Activated effector memory CD4-positive, alpha-beta T cell treated with Interleukin-2 at 50 U/mL for 16 hours (primary cell): ENCODE data around the gene ZNF80.
"Not testable (repeated sequence)": the region's sequence is repeated elsewhere in the genome, so short reads cannot be mapped to it uniquely, and the experiment has no call there.

Experiments used
- DNase-seq: peaks from one replicate; pipeline ENCODE4 v3.0.0-alpha.2; 2020

ZNF80 gene

DNA sequence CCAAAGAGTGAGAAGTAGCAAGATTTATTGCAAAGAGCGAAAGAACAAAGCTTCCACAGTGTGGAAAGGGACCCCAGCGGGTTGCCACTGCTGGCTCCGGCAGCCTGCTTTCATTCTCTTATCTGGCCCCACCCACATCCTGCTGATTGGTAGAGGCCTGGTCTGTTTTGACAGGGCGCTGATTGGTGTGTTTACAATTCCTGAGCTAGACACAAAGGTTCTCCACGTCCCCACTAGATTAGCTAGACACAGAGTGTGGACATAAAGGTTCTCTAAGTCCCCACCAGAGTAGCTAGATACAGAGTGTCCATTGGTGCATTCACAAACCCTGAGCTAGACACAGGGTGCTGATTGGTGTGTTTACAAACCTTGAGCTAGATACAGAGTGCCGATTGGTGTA is at the start of gene ZNF80:
Gene ZNF80, minus strand, starts transcription at position 101 of the 400 bp plus-strand sequence. CDS start 504 bp downstream, outside the sequence.
- DNase-seq = not testable (repeated sequence)

DNA sequence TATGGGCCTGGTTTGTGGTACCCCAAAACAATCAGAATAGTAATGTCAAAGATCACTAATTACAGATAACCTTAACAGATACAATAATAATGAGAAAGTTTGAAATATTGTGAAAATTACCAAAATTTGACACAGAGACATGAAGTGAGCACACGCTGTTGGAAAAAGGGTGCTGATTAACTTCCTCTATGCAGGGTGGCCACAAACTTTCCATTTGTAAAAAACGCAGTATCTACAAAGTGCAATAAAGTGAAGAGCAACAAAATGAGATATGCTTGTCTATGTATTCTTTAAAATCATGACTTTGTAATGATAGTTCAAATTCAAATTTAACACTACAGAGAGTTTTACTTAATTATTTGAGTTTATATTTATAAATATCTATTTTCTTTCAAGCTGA is 48.9 kb upstream of the ZNF80 start:
- no peak for DNase-seq

DNA sequence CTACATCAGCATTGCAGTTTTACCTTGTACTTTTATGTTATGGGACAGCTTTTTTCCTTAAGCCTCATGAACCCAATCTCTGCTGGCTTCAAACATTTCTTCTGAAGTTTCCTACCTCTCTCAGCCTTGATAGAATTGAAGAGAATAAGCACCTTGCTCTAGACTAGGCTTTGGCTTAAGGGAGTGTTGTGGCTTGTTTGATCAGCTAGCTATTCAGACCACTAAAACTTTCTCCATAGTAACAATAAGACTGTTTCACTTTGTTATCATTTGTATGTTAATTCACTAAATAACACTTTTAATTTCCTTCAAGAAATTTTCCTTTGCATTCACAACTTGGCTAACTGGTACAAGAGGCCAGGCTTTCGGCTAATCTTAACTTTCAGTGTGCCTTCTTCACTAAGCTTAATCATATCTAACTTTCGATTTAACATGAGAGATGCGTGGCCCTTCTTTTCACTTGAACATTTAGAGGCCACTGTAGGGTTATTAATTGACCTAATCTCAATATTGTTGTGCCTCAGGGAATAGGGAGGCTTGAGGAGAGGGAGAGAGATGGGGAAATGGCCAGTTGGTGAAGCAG is 48.4 kb upstream of the ZNF80 start:
- no peak for DNase-seq

DNA sequence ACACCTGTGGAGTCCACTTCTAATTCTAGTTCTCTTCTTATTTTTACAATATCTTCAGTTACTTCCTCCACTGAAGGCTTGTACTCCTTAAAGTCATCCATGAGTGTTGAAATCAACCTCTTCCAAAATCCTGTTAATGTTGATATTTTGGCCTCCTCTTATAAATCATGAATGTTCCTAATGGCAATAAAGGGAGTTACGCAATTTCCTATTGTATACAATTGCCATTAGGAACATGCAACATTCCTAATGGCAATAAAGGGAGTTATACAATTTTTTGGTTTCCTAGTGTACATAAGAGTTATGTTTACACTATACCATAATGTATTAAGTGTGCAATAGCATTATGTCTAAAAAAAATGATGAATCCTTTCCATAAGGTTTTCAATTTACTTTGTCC is 47.3 kb upstream of the ZNF80 start:
- no peak for DNase-seq

DNA sequence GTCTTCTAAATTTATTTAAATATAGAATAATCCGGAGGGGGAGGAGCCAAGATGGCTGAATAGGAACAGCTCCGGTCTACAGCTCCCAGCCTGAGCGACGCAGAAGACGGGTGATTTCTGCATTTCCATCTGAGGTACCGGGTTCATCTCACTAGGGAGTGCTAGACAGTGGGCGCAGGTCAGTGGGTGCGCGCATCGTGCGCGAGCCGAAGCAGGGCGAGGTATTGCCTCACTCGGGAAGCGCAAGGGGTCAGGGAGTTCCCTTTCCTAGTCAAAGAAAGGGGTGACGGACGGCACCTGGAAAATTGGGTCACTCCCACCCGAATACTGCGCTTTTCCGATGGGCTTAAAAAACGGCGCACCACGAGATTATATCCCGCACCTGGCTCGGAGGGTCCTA is 39.5 kb upstream of the ZNF80 start:
- DNase-seq = not testable (repeated sequence)

DNA sequence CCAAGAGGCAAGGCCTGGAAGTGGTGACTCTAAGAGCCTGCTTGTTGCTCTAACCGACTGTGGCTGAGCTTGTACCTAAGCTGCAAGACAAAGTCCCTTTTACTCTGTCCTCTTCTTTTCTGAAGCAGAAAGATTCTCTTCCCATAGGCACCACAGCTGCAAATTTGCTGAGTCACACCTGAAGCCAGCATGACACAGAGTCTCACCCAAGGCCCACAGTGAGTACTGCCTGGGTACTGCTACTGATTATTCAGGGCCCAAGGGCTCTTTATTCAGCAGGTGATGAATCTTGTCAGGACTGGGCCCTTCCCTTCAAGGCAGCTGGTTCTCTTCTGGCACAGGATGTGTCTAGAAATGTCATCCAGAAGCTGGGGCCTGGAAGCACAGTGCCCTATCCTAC is 37.6 kb upstream of the ZNF80 start:
- DNase-seq = no peak

DNA sequence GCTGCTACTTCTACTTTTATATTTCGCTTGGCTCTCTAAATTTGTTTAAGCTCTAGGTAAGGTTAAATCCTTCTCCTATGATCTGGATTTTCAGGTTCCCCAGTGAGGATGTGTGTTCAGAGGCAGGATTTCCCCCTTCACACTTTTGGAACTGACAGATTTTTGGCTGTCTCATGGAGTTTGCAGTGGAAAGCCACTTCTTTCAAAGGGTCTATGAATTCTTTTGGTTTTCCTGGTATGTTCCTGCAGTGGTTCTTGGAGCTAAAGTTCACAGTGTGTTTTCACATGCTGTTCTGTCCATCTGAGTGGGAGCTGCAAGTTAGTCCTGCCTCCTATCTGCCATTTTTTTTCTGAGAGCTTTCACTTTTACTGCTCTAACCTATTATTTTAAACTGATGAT is 34.9 kb upstream of the ZNF80 start:
- DNase-seq = no peak

DNA sequence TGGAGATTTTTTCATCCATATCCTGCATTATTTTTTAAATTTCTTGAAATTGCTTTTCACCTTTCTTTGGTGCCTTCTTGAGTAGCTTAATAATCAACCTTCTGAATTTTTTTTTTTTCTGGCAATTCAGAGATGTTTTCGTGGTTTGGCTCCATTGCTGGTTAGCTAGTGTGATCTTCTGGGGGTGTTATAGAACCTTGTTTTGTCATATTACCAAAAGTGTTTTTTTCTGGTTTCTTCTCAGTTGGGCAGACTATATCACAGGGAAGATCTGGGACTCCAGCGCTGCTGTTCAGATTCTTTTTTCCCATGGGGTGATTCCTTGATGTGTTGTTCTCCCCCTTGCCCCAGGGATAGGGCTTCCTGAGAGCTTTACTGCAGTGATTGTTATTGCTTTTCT is 32.6 kb upstream of the ZNF80 start:
- no peak for DNase-seq

DNA sequence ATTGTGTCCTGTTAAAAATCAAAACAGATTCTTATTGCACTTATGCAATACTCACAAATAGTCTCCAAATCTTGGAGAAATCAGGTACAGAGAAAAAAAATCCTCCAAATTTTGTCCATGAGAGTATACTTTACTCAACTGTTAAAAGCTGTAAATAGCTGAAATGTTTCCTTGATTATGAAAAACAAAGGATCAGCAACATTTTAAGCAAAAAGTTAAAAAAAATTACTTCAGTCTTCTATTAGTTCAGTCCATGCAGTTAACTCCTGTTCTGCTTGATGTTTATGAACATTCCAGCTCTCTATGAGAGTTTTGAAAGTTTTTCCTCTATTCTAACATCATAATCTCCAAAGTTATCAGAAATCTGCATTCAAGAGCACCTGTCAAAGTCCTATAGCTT is 22.8 kb upstream of the ZNF80 start:
- no peak for DNase-seq

DNA sequence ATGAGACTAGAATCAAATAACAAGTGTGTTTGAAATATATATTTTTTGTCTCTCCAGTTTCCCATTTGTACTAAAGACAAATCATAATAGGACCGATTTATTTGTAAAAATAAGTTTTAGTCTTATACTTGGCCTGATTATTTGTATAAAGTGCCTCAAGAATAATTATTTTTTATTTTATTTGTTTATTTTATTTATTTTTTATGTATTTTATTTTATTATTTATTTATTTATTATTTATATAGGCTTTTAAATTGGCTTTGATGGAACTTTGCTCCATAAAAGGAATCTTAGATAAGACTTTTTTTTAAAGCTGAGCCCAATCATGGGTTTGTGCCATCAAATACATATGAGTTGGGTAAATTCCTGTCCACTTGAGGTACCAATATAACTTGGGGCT is 22.2 kb upstream of the ZNF80 start:
- no peak for DNase-seq

DNA sequence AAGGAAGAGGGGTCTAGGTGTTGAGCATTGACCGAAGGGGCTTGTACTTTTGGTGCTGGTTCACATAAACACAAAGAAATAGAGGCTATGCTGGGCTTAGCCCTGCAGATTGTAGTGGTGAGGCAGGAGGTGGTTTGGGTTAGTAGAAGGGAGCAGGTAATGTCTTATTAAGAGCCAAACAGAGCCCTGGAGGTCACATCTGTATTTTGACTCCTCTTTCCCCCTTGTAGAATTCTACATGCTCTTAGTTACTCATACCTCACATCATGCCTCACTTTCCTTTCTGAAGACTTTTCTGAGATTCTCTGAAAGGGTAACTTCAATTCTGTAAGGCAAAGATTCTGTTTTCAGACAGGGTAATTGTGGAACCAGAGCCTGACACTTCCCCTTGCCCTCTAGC is 16.1 kb upstream of the ZNF80 start:
- DNase-seq = no peak

DNA sequence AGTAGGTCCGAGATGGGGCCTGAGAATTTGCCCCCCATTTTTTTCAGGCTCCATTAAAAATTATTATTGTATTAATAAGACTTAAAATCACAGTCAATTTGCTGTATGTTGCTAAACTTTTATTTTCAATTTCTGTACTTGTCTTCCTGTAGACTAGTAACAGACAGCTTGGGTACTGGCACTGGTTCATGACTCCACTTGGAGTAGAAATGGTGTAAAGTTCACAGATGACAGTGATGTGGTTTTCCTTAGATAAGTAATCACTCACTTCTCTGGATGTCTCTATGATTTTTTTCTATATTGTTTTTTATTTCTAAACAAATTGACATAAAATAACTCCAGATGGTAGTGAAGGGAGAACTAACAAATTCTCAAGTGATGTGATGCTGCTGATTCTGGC is 15.6 kb upstream of the ZNF80 start:
- no peak for DNase-seq

DNA sequence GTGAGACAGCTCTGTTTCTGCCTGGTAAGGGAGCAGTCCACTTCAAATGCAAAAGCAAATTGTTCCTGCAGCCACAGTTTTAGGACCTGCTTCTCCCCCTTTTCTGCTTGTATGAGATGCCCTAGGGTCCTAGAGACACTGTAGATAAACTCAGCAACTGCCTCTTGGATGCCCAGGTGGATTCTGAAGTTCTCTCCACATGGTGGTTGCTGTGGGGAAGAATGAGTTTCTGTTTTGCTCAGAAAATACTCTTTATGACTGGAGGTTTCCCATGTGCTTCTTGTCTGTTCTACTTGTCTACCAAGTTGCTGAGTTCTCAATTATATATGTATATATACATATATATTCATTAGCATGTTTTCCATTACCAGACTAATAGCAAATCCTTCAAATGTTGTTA is 5.6 kb upstream of the ZNF80 start:
- DNase-seq = no peak

DNA sequence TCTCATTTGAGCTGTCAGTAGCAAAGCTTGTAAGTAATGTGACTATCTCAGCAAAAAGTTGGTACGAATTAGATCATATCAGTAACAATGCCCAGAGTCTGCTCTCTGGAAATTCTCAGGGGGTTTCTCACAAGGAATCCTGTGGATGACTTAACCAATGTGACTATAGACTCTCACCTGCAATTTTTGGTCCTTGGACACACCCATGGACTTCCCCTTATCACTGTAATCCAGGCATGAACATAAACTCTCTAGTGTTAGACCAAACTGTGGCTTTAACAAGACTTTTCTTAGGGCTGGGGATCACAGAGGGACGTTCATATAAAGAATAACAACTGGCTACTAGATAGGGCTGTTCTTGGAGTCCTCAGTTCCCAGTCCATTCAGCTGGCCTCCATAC is 3.9 kb upstream of the ZNF80 start:
- DNase-seq = no peak

DNA sequence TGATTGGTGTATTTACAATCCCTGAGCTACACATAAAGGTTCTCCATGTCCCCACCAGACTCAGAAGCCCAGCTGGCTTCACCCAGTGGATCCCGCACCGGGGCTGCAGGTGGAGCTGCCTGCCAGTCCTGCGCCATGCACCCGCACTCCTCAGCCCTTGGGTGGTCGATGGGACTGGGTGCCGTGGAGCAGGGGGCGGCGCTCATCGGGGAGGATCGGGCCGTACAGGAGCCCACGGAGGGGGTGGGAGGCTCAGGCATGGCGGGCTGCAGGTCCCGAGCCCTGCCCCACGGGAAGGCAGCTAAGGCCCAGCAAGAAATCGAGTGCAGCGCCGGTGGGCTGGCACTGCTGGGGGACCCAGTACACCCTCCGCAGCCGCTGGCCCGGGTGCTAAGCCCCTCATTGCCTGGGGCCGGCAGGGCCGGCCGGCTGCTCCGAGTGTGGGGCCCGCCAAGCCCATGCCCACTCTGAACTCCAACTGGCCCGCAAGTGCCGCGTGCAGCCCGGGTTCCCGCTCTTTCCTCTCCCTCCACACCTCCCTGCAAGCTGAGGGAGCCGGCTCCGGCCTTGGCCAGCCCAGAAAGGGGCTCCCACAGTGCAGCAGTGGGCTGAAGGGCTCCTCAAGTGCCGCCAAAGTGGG is 888 bp upstream of the ZNF80 start:
- DNase-seq = not testable (repeated sequence)

DNA sequence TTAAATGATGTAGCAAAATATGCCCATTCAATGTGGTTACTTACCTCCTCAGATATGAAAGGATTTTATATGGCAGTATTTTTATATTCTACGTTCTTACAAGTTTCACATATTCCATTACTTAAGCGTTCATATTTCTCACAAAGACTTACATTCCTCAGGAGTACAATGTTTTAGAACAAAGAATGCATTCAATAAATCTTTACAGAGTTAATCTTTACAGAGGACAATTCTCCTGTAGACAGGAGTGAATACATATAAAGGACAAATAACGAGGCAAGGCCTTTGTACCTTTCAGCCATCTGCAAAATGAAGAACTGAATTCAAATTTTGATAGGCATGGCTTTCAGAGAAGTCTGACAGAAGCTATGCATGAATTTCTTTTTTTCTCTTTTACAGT is 1.9 kb downstream of the ZNF80 start:
- no peak for DNase-seq

DNA sequence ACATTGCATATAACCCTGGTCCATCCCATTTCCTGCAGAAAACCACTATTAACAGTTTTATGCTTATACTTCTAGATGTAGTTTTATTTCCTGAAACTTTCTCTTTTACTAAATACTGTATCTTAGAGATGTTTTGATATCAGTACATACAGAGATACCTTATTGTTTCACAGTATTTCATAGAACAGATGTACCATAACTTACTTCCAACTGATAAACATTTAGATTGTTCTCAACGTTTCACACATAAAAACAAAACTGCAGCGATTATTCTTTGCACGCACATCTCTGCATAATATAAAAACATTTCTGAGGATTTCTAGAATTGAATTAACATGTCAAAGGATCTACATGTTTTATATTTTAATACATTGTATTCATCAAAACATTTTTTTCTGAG is 2.6 kb downstream of the ZNF80 start:
- no peak for DNase-seq

DNA sequence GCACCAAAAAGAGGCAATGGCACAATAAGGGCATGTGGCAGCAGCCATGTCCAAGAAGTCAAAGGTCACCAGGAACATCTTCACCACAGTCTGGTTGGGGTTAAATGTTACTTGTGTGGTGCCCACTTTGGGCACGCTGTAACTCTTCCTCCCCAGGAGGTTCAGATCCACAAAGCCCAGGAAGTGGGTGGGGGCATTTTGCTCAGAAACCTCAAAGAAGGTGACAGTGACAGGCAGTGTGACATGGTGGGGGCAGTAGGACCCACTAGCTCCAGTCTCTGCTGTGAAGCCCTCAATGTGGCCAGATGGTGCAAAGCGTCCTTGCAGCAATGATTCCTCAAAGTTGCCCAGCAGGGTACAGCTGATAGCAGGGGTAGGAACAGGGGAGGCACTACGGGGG is 5.8 kb downstream of the ZNF80 start:
- DNase-seq = peak; percentile 44

DNA sequence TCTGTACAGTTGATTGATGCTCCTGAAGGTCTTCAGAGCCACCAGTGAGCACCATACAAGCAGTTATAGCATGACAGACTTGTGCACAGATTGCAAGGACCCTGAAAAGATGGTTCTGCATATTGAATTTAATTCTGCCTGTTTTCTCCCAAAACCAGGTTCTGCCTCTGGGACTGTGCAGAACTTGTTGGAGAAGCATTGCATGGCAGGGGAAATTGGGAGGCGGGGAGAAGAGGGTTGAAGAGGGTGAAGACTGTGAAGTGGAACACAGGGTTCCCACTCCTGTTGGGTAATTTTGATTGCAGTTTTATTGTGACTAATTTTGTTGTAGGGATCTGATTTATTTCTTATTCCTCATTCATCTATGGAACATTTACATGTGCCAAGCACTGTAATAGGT is 10.3 kb downstream of the ZNF80 start:
- no peak for DNase-seq

DNA sequence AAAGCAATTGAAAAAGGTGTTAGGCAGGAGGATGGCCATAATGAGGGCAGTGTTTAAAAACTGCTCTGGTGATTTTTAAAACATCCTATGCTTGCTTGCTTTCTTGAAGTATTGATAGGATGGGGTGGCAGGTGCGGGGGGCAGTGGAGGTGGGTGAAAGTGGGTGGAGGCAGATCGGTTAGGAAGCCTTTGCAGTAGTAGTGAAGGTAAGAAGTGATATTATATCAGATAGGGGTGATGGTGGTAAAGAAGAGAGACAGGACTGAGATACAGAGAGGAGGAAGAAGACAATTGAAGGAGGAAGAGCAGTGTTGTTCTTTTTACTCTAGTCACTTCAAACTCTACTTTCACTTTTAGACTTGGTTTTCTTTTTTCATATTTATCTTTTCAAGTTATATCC is 11.1 kb downstream of the ZNF80 start:
- DNase-seq = no peak

DNA sequence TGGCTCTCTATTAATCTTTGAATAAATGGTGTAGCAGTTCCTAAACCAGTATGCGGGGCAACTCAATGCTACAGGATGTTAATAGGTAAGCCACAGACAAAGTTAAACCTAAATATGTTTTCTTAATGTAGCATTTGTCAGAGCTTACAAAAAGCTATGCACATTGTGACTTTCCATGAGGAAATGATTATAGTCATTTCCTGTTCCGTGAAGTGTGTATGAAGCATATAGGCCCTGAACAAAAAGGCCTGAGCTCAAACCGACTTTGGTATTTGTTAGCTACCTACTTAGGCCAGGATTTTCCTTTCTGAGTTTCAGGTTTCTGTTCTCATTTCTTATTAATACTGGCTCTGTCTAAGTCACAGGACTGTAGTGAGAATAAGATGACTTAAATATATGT is 14.2 kb downstream of the ZNF80 start:
- DNase-seq = no peak

DNA sequence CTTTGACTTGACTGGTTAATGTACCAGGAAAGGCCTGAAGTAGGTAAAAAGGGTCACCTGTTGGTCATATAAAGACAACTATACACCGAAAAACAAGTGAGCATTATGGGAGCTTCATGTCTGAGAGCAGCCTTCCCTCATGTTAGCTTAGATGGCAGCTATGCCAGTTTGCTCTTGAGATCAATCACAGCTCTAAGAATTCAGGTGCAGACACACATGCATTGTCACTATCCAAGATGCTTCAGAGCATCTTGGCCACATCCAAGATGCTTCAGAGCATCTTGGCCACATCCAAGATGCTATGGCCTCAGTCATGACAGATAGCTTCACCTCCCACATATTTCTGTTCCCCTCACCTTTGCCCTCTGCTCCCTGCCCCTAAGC is 15.5 kb downstream of the ZNF80 start:
- DNase-seq = no peak

DNA sequence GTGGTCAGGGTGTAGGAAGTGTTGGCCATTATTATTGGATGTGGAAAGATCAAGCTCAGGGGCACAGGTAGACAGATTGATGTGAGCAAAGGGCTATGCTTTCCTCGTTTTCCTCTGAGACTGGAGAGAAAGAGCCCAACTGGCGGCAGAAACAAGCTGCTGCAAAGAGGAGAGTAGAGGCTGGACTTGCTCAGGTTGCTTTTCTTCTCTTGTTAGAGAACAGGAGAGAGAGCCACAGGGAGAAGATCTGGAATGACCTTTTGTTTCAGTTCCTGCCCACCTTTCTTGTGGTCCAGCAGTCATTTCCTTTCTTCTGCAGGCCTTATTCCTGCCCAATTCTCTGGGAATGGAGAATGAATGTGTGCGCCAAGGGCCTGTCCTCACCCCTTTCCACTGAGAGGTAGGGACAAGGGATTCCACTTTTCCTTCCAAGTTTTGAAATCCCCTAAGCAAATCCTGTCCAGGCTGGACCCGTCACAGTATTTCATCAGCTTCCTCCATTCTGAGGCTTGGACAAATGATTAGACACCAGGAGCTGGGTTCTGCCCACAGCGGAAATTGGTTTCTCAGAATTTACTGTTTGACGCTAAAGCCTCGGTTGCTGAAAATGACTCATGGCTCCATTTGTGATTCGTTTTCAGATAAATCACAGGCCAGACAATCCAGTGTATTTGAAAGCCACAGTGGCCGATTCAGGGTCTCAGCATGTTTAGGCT is 16.1 kb downstream of the ZNF80 start:
- peak; percentile 52 for DNase-seq

DNA sequence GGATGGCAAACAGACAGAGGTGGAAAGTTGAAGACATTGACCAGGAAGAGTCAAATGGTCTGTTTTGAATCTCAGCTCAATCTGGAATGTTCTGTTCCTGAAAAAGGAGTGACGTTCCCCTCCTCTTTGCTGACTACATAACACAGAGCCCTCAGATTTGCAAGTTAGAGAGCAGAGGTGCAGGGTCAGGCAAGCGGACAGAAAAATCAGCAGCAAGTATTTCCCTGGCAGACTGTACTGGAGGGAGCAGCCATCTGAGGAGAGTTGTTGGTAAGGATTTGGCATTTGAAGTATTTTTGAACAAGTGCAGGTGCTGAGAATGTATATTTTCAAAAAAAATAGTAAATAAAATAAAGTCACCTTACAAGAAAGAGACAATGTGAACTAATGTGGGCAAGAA is 17.6 kb downstream of the ZNF80 start:
- DNase-seq = no peak
